ENCODE results near the gene PFDN4.
"Not testable (repeated sequence)": the region's sequence is repeated elsewhere in the genome, so short reads cannot be mapped to it uniquely, and the experiment has no call there.

Gene PFDN4

GRCh38 chr20:54262671-54263070 is 54.8 kb downstream of the PFDN4 start:
- no peaks in the 10 kb centered on the region for H3K9me3 ChIP-seq (ENCODE audit: control insufficient read depth, insufficient read depth, low read length)

DNA sequence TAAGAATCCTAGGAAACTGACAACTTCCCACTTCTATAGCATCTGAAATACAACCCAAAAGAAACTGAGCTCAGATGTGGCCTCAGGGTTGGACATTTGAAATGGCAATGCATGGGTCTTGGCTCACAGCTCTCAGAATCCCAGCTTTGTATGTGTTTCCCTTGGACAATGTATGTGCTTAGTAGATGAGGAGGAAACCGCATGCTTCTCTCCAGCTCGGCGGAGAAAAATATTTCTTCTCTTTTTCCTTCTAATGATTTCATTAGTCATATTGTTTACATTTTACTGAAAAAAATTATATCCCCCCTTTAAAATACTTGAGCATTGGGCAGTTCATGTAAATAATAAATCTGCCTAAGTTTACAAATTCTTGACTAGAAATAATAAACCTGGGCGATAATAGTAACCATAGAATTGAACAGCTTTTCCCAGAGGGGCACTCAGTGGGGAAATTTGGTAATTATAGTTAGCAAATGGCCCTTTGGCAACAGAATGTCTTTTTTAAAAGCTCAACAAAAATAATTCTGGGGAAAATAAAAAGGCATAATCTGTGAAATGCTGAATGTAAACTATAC is 55.3 kb downstream of the PFDN4 start:
- no peaks in the 10 kb centered on the region for H3K4me1 ChIP-seq (ENCODE audit: control insufficient read depth, low read length)
- no peak overlapping the region for H3K27ac ChIP-seq (ENCODE audit: low read depth, low read length)
- no peaks in the 10 kb centered on the region for H3F3A ChIP-seq (ENCODE audit: control insufficient read depth, insufficient read depth)
- peaks cover 5% of the 10 kb centered on the region; the same call in 1 of the 2 replicates for H3K27me3 ChIP-seq (ENCODE audit: control insufficient read depth, low read length)
- H3K4me3 ChIP-seq (ENCODE audit: low read length): no peak overlapping the region
- H4K20me1 ChIP-seq (ENCODE audit: control insufficient read depth, insufficient read depth, low read depth, low read length): no peaks in the 10 kb centered on the region; the same call in 1 of the 2 replicates
- no peaks in the 10 kb centered on the region for H3K79me2 ChIP-seq (ENCODE audit: control insufficient read depth, low read length)
- no peaks in the 10 kb centered on the region for H3K36me3 ChIP-seq (ENCODE audit: control insufficient read depth, low read length)
- no peaks in the 10 kb centered on the region for H3K9me2 ChIP-seq (replicated peaks; ENCODE audit: control insufficient read depth, low read length)
- no peak for TF ChIP-seq EZH2phosphoT487 (IDR thresholded peaks at IDR 0.05; ENCODE audit: borderline replicate concordance, low read length)
- TF ChIP-seq, protein P1, sequence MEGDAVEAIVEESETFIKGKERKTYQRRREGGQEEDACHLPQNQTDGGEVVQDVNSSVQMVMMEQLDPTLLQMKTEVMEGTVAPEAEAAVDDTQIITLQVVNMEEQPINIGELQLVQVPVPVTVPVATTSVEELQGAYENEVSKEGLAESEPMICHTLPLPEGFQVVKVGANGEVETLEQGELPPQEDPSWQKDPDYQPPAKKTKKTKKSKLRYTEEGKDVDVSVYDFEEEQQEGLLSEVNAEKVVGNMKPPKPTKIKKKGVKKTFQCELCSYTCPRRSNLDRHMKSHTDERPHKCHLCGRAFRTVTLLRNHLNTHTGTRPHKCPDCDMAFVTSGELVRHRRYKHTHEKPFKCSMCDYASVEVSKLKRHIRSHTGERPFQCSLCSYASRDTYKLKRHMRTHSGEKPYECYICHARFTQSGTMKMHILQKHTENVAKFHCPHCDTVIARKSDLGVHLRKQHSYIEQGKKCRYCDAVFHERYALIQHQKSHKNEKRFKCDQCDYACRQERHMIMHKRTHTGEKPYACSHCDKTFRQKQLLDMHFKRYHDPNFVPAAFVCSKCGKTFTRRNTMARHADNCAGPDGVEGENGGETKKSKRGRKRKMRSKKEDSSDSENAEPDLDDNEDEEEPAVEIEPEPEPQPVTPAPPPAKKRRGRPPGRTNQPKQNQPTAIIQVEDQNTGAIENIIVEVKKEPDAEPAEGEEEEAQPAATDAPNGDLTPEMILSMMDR (IDR thresholded peaks at IDR 0.05; ENCODE audit: low read depth, low read length, poor library complexity, severe bottlenecking): no peak
- H3K9me3 ChIP-seq (ENCODE audit: control insufficient read depth, insufficient read depth, low read length): no peaks in the 10 kb centered on the region
- H3K4me2 ChIP-seq (ENCODE audit: low read length): no peak overlapping the region

More at GRCh38 chr20:54262671-54263070, 54.8 kb downstream of the PFDN4 start:
- Histone ChIP-seq H3K9me2 (replicated peaks; ENCODE audit: control insufficient read depth, low read length) (no peaks in the 10 kb centered on the region), H3K79me2 (ENCODE audit: control insufficient read depth, low read length) (no peaks in the 10 kb centered on the region), H4K20me1 (ENCODE audit: control insufficient read depth, insufficient read depth, low read depth, low read length) (no peaks in the 10 kb centered on the region; the same call in 1 of the 2 replicates), H3K4me1 (ENCODE audit: control insufficient read depth, low read length) (no peaks in the 10 kb centered on the region), H3F3A (ENCODE audit: control insufficient read depth, insufficient read depth) (no peaks in the 10 kb centered on the region), H3K27me3 (ENCODE audit: control insufficient read depth, low read length) (no peaks in the 10 kb centered on the region; the same call in 1 of the 2 replicates), H3K4me3 (ENCODE audit: low read length) (no peak overlapping the region), H3K4me2 (ENCODE audit: low read length) (no peak overlapping the region), H3K36me3 (ENCODE audit: control insufficient read depth, low read length) (no peaks in the 10 kb centered on the region), H3K27ac (ENCODE audit: low read depth, low read length) (no peak overlapping the region)
- TF ChIP-seq, protein P1 (IDR thresholded peaks at IDR 0.05; ENCODE audit: low read depth, low read length, poor library complexity, severe bottlenecking): no peak
- no peak for TF ChIP-seq EZH2phosphoT487 (IDR thresholded peaks at IDR 0.05; ENCODE audit: borderline replicate concordance, low read length)

DNA sequence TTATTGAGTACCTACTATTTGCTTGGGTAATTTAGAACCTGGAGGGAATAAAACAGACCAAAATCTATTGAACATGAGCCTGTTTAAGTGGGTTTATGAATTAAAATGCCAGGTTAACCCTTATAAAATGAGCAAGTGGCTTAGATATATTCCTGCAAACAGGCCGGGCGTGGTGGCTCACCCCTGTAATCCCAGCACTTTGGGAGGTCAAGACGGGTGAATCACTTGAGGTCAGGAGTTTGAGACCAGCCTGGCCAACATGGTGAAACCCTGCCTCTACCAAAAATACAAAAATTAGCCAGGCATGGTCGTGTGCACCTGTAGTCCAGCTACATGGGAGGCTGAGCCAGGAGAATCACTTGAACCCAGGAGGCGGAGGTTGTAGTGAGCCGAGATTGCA is 57.9 kb downstream of the PFDN4 start:
- H4K20me1 ChIP-seq (ENCODE audit: control insufficient read depth, insufficient read depth, low read depth, low read length); H3K9me2 ChIP-seq (replicated peaks; ENCODE audit: control insufficient read depth, low read length); H3K79me2 ChIP-seq (ENCODE audit: control insufficient read depth, low read length); H3K27ac ChIP-seq (ENCODE audit: low read depth, low read length); H3K27me3 ChIP-seq (ENCODE audit: control insufficient read depth, low read length); H3K36me3 ChIP-seq (ENCODE audit: control insufficient read depth, low read length); H3K4me3 ChIP-seq (ENCODE audit: low read length); H3F3A ChIP-seq (ENCODE audit: control insufficient read depth, insufficient read depth); H3K4me1 ChIP-seq (ENCODE audit: control insufficient read depth, low read length); H3K4me2 ChIP-seq (ENCODE audit: low read length); H3K9me3 ChIP-seq (ENCODE audit: control insufficient read depth, insufficient read depth, low read length): not testable (repeated sequence)

DNA sequence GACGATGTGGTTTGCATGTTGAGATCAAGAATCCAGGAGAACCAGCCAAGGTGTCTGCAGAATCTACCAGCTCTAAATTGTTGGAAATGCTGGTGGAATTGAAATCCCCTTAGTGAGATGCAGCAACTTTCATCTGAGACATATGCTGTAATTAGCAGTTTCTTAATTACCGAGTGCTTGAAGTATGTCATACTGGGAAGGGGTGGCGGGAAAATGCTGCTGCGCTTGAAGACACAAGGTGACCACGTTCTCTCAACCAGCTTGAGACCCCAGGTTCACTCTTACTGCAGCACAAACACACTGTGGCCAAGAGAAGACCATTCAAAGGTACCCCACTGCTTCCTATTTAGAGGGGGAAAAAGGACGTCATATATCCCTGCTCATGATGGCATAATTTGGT is 59.0 kb downstream of the PFDN4 start:
- TF ChIP-seq, protein P1 (IDR thresholded peaks at IDR 0.05; ENCODE audit: low read depth, low read length, poor library complexity, severe bottlenecking): no peak
- no peak for TF ChIP-seq EZH2phosphoT487 (IDR thresholded peaks at IDR 0.05; ENCODE audit: borderline replicate concordance, low read length)

More for the DNA sequence above, 59.0 kb downstream of the PFDN4 start:
- Histone ChIP-seq H3F3A (ENCODE audit: control insufficient read depth, insufficient read depth) (no peaks in the 10 kb centered on the region), H4K20me1 (ENCODE audit: control insufficient read depth, insufficient read depth, low read depth, low read length) (no peaks in the 10 kb centered on the region), H3K79me2 (ENCODE audit: control insufficient read depth, low read length) (no peaks in the 10 kb centered on the region), H3K36me3 (ENCODE audit: control insufficient read depth, low read length) (no peaks in the 10 kb centered on the region), H3K9me3 (ENCODE audit: control insufficient read depth, insufficient read depth, low read length) (no peaks in the 10 kb centered on the region), H3K4me2 (ENCODE audit: low read length) (no peak overlapping the region), H3K4me3 (ENCODE audit: low read length) (no peak overlapping the region), H3K9me2 (replicated peaks; ENCODE audit: control insufficient read depth, low read length) (no peaks in the 10 kb centered on the region), H3K4me1 (ENCODE audit: control insufficient read depth, low read length) (no peaks in the 10 kb centered on the region), H3K27me3 (ENCODE audit: control insufficient read depth, low read length) (peaks cover 5% of the 10 kb centered on the region; the same call in 1 of the 2 replicates), H3K27ac (ENCODE audit: low read depth, low read length) (no peak overlapping the region)
